OCI-M2 (cell line): Measurements from ENCODE around the gene TCHH.

Experiments used
- DNase-seq: peaks from one replicate; lab custom pipeline; 2025; ENCODE audit not compliant: unreplicated experiment; lab: John Stamatoyannopoulos, UW

TCHH gene

GRCh38 chr1:152071123-152071522 is 44.1 kb downstream of the TCHH start:
- no peak for DNase-seq

GRCh38 chr1:152067929-152068328 is 47.3 kb downstream of the TCHH start:
- no peak for DNase-seq

- DNase-seq, result no peak
These were observed 48.1 kb downstream of the TCHH start for GRCh38 chr1:152067150-152067549.

GRCh38 chr1:152061952-152062351 is 53.3 kb downstream of the TCHH start:
- no peak for DNase-seq
